ENCODE results near the gene ASAP2. TPM values are rescaled to one million over a fixed set of nuclear protein-coding genes. Genes with fewer than 3 reads are reported as not detected.

Gene ASAP2
- total RNA-seq, 2 donors from 2014 or later: 9.2 to 17.8 TPM

- WGBS: 75% methylated on average over 9 of the region's 9 CpGs
Measured at GRCh38 chr2:9276901-9277451, 70.4 kb downstream of the ASAP2 start.

GRCh38 chr2:9278439-9278838 lies 71.8 kb downstream of the ASAP2 start:
- Histone ChIP-seq H3K27me3 (replicated peaks; ENCODE audit: insufficient read depth) (no peaks in the 10 kb centered on the region), H3K9me3 (no peaks in the 10 kb centered on the region), H3K36me3 (no peaks in the 10 kb centered on the region), H3K4me3 (no peak overlapping the region), H3K4me1 (replicated peaks) (no peaks in the 10 kb centered on the region), H3K27ac (no peak overlapping the region)
- intact Hi-C loops (cut with DNase I): no loop called here
- TF ChIP-seq POLR2A (IDR thresholded peaks at IDR 0.05): no peak
- no peak for TF ChIP-seq POLR2AphosphoS5 (IDR thresholded peaks at IDR 0.05)
- TF ChIP-seq CTCF (IDR thresholded peaks at IDR 0.05): no peak
- no peak for DNase-seq (ENCODE audit: low spot score)
- WGBS: 82% methylated on average over 7 of the region's 7 CpGs

More at GRCh38 chr2:9276901-9277451, 70.4 kb downstream of the ASAP2 start:
- Histone ChIP-seq H3K36me3 (no peaks in the 10 kb centered on the region), H3K27ac (no peak overlapping the region), H3K9me3 (no peaks in the 10 kb centered on the region), H3K4me1 (replicated peaks) (no peaks in the 10 kb centered on the region), H3K27me3 (replicated peaks; ENCODE audit: insufficient read depth) (no peaks in the 10 kb centered on the region), H3K4me3 (no peak overlapping the region)
- no peak for TF ChIP-seq POLR2AphosphoS5 (IDR thresholded peaks at IDR 0.05)
- no peak for TF ChIP-seq CTCF (IDR thresholded peaks at IDR 0.05)
- no peak for TF ChIP-seq POLR2A (IDR thresholded peaks at IDR 0.05)
- no peak for DNase-seq (ENCODE audit: low spot score)
- intact Hi-C loops (cut with DNase I): no loop called here

- no peaks in the 10 kb centered on the region for H3K36me3 ChIP-seq
- no peaks in the 10 kb centered on the region for H3K9me3 ChIP-seq
- WGBS: 85% methylated on average over 10 of the region's 10 CpGs
- no peaks in the 10 kb centered on the region for H3K27me3 ChIP-seq (replicated peaks; ENCODE audit: insufficient read depth)
- intact Hi-C loops (cut with DNase I): no loop called here
- TF ChIP-seq POLR2A (IDR thresholded peaks at IDR 0.05): no peak
- no peak for TF ChIP-seq CTCF (IDR thresholded peaks at IDR 0.05)
- TF ChIP-seq POLR2AphosphoS5 (IDR thresholded peaks at IDR 0.05): no peak
- no peak for DNase-seq (ENCODE audit: low spot score)
- no peak overlapping the region for H3K4me3 ChIP-seq
- no peak overlapping the region for H3K27ac ChIP-seq
- no peaks in the 10 kb centered on the region for H3K4me1 ChIP-seq (replicated peaks)
Measured at GRCh38 chr2:9279426-9279825, 72.8 kb downstream of the ASAP2 start.

- H3K4me1 ChIP-seq (replicated peaks): no peaks in the 10 kb centered on the region
- intact Hi-C loops (cut with DNase I): no loop called here
- H3K36me3 ChIP-seq: no peaks in the 10 kb centered on the region
- H3K27me3 ChIP-seq (replicated peaks; ENCODE audit: insufficient read depth): no peaks in the 10 kb centered on the region
- H3K4me3 ChIP-seq: no peak overlapping the region
- no peak for DNase-seq (ENCODE audit: low spot score)
- TF ChIP-seq POLR2A (IDR thresholded peaks at IDR 0.05): no peak
- no peak for TF ChIP-seq CTCF (IDR thresholded peaks at IDR 0.05)
- TF ChIP-seq POLR2AphosphoS5 (IDR thresholded peaks at IDR 0.05): no peak
- no peak overlapping the region for H3K27ac ChIP-seq
- 65% methylated on average over 8 of the region's 8 CpGs for WGBS
- no peaks in the 10 kb centered on the region for H3K9me3 ChIP-seq
Measured at GRCh38 chr2:9280224-9280623, 73.6 kb downstream of the ASAP2 start.

- Histone ChIP-seq H3K4me1 (replicated peaks) (no peaks in the 10 kb centered on the region), H3K4me3 (no peak overlapping the region), H3K27ac (no peak overlapping the region), H3K9me3 (no peaks in the 10 kb centered on the region), H3K36me3 (no peaks in the 10 kb centered on the region), H3K27me3 (replicated peaks; ENCODE audit: insufficient read depth) (no peaks in the 10 kb centered on the region)
- 84% methylated on average over 7 of the region's 7 CpGs for WGBS
- TF ChIP-seq POLR2AphosphoS5 (IDR thresholded peaks at IDR 0.05) (no peak), CTCF (IDR thresholded peaks at IDR 0.05) (no peak), POLR2A (IDR thresholded peaks at IDR 0.05) (no peak)
- intact Hi-C loops (cut with DNase I): no loop called here
- no peak for DNase-seq (ENCODE audit: low spot score)
Measured at GRCh38 chr2:9281145-9281544, 74.5 kb downstream of the ASAP2 start.
